Panc1 (cell line): Measurements from ENCODE around the gene NLRC5.

Experiments used
- SIN3A ChIP-seq: IDR thresholded peaks from 2 replicates; pipeline ENCODE4 v1.6.1; 2012; ENCODE audit warnings: low read depth, mild to moderate bottlenecking, low read length, moderate library complexity, borderline replicate concordance; ENCODE audit not compliant: insufficient read depth
- TCF7L2 ChIP-seq: IDR thresholded peaks from 2 replicates; pipeline ENCODE4 v1.6.1; 2011; ENCODE audit warnings: mild to moderate bottlenecking, low read depth, low read length, inconsistent platforms
- TF ChIP-seq, protein P1 (sequence below): fragments of 450-650 bp; IDR thresholded peaks from 2 replicates; pipeline ENCODE4 v1.5.1; 2017; ENCODE audit warnings: mild to moderate bottlenecking
- TF ChIP-seq, protein P2 (sequence below), 2 experiments: IDR thresholded peaks; 2 replicates each; pipeline ENCODE4 v1.6.1; 2011 to 2012; ENCODE audit warnings: low read depth in 2 of 2, control low read depth in 1 of 2, low read length in 1 of 2, mild to moderate bottlenecking in 1 of 2, moderate library complexity in 1 of 2; ENCODE audit not compliant: insufficient read depth in 1 of 2

DNA sequence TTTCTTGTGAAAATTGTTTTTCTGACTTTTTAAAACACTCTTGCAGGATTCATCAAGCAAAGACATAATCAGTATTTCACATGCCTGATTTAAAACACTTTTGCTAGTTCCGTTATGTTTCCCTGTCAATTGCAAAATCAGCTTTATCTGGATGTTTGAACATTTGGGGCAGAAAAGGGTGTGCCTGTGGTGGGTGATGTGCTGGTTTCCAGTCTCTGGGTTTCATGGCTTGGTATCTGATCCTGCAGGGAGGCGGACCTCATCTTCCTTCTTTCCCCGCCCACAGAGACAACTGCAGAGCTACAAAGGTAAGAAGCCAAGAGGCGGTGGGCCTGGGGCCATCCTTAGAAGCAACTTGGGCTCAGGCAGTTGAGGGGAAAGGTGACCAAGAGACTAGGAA is 41.8 kb downstream of the NLRC5 start:
- TF ChIP-seq, protein P1, sequence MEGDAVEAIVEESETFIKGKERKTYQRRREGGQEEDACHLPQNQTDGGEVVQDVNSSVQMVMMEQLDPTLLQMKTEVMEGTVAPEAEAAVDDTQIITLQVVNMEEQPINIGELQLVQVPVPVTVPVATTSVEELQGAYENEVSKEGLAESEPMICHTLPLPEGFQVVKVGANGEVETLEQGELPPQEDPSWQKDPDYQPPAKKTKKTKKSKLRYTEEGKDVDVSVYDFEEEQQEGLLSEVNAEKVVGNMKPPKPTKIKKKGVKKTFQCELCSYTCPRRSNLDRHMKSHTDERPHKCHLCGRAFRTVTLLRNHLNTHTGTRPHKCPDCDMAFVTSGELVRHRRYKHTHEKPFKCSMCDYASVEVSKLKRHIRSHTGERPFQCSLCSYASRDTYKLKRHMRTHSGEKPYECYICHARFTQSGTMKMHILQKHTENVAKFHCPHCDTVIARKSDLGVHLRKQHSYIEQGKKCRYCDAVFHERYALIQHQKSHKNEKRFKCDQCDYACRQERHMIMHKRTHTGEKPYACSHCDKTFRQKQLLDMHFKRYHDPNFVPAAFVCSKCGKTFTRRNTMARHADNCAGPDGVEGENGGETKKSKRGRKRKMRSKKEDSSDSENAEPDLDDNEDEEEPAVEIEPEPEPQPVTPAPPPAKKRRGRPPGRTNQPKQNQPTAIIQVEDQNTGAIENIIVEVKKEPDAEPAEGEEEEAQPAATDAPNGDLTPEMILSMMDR: no peak
- TF ChIP-seq TCF7L2: no peak
- TF ChIP-seq, protein P2, sequence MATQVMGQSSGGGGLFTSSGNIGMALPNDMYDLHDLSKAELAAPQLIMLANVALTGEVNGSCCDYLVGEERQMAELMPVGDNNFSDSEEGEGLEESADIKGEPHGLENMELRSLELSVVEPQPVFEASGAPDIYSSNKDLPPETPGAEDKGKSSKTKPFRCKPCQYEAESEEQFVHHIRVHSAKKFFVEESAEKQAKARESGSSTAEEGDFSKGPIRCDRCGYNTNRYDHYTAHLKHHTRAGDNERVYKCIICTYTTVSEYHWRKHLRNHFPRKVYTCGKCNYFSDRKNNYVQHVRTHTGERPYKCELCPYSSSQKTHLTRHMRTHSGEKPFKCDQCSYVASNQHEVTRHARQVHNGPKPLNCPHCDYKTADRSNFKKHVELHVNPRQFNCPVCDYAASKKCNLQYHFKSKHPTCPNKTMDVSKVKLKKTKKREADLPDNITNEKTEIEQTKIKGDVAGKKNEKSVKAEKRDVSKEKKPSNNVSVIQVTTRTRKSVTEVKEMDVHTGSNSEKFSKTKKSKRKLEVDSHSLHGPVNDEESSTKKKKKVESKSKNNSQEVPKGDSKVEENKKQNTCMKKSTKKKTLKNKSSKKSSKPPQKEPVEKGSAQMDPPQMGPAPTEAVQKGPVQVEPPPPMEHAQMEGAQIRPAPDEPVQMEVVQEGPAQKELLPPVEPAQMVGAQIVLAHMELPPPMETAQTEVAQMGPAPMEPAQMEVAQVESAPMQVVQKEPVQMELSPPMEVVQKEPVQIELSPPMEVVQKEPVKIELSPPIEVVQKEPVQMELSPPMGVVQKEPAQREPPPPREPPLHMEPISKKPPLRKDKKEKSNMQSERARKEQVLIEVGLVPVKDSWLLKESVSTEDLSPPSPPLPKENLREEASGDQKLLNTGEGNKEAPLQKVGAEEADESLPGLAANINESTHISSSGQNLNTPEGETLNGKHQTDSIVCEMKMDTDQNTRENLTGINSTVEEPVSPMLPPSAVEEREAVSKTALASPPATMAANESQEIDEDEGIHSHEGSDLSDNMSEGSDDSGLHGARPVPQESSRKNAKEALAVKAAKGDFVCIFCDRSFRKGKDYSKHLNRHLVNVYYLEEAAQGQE (IDR thresholded peaks at IDR 0.05; ENCODE audit: insufficient read depth in 1 of 2, low read depth in 2 of 2, low read length in 1 of 2): no peak
- TF ChIP-seq SIN3A: no peak
